ENCODE results near the gene C2orf68. TPM values are rescaled to one million over a fixed set of nuclear protein-coding genes. Genes with fewer than 3 reads are reported as not detected.
"Not testable (repeated sequence)": the region's sequence is repeated elsewhere in the genome, so short reads cannot be mapped to it uniquely, and the experiment has no call there.

C2orf68 gene, protein sequence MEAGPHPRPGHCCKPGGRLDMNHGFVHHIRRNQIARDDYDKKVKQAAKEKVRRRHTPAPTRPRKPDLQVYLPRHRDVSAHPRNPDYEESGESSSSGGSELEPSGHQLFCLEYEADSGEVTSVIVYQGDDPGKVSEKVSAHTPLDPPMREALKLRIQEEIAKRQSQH
- polyA plus RNA-seq (2013, experiment 1 of 2) = 38.7 TPM
- 33.8 TPM for polyA plus RNA-seq (2013, experiment 2 of 2)

DNA sequence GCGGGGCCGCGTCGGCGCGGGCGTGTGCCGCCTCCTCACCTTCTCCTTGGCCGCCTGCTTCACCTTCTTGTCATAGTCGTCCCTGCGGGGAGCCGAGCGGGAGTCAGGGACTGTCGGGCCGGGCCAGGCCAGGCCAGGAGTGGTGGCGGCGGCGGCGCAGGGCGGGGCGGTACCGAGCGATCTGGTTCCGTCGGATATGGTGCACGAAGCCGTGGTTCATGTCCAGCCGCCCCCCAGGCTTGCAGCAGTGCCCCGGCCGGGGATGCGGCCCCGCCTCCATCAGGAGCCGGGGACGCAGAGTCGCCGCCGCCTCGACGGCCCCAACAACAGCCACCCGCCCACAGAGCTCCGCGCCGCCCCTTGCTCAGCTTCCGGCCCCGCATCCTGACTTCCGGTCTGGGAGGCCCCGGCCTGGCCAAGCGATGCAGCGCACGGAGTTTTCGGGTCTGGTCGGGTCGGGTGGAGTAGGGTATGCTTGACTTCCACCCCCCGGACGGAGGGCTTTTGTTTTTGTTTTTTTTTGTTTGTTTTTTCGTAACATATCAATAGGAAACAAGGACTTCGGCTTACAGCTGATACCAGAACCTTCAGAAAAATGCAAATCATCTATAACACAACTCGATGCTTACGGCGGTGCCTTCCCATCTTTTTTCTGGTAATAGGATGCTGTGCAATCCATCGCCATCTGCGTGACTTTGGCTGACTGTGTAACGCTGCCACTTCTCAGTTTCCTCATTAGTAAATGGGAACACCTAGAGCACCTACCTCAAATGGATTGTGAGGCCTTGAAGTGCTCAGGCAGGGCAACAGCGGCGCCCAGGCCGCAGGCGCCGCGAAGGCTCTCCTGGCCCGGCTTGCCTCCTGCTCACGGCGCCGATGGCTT is at the start of gene C2orf68:
TSS of gene C2orf68 (minus strand) at position 362 of the 883 bp plus-strand sequence. CDS start at position 280, 82 bp downstream.
- H3K9me3 ChIP-seq (ENCODE audit: control insufficient read depth, low read length) = no peaks in the 10 kb centered on the region
- peak within 1 kb of the TSS; percentile 86 for H3K27ac ChIP-seq (ENCODE audit: low read depth, low read length, severe bottlenecking)
- peaks cover 8% of the 10 kb centered on the region for H3K4me1 ChIP-seq (ENCODE audit: control insufficient read depth, insufficient read depth, low read length, poor library complexity, severe bottlenecking)
- WGBS, 2 experiments (ENCODE audit: insufficient coverage in 2 of 2) = 13 to 21% methylated on average over 48 to 52 of the region's 73 CpGs
- H3K36me3 ChIP-seq (ENCODE audit: control insufficient read depth, insufficient read depth, low read length) = peaks cover 31% of the 10 kb centered on the region
- peak within 1 kb of the TSS; percentile 92 for H3K4me3 ChIP-seq (ENCODE audit: extremely low read depth, insufficient read depth, low read length, poor library complexity, severe bottlenecking)

DNA sequence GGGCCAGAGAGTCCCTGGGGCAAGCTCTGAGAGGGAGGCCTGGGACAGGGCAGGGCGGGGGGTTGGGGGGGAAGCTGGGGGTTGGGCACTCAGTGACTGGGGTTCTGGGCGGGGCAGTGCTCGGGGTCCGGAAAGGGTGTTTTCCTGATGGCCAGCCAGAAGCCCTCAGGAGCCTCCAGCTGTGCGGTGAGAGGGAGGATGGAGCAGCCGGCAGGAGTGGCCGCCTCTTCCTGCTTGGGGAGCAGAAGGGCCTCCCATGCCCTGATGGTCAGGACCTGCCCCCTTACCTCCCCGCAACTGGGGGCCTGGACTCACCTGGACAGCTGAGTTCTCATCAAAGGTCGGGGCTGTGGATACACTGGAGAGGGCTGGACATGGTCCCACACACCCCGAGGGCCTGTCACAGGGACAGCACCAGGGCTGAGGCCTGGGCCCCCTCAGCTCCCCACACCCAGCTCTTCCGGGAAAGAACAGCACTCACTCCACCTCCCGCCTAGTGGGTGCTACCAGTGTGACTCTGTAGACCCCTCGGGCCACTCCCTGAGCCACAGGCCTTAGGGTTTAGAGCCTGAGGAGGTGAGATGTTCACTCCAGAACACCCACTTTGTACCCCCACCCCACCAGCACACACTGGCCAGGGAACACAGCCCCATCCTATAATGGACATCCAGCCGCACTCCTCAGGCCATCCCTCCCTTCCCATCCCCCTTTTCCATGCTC is 49.4 kb upstream of the C2orf68 start:
- H3K4me1 ChIP-seq (ENCODE audit: control insufficient read depth, insufficient read depth, low read length, poor library complexity, severe bottlenecking) = peaks cover 7% of the 10 kb centered on the region
- no peak overlapping the region for H3K4me3 ChIP-seq (ENCODE audit: extremely low read depth, insufficient read depth, low read length, poor library complexity, severe bottlenecking)
- H3K36me3 ChIP-seq (ENCODE audit: control insufficient read depth, insufficient read depth, low read length) = peaks cover 18% of the 10 kb centered on the region
- H3K27ac ChIP-seq (ENCODE audit: low read depth, low read length, severe bottlenecking) = no peak overlapping the region
- no peaks in the 10 kb centered on the region for H3K9me3 ChIP-seq (ENCODE audit: control insufficient read depth, low read length)
- WGBS, 2 experiments (ENCODE audit: insufficient coverage in 2 of 2) = 79 to 95% methylated on average over 7 of the region's 14 CpGs

DNA sequence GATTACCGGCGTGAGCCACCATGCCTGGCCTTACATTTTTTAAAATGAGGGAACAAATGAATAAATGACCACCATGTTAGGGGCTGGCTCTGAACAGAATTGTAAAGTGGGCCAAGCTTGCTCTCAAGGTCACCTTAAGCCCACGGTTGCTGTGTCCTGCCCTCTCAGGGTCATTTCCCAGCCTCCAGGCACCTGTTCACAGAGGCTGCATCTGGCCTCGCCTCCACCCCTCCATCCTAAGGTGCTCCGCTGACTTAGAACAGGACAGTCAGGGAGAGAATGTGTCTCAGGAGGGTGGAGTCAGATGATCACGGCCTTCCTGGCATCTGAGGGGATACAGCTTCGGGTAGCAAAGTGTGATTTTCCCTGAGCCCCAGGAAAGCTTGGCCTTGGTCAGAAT is 48.9 kb upstream of the C2orf68 start:
- Histone ChIP-seq H3K27ac (ENCODE audit: low read depth, low read length, severe bottlenecking) (no peak overlapping the region), H3K4me1 (ENCODE audit: control insufficient read depth, insufficient read depth, low read length, poor library complexity, severe bottlenecking) (peaks cover 7% of the 10 kb centered on the region), H3K36me3 (ENCODE audit: control insufficient read depth, insufficient read depth, low read length) (peaks cover 23% of the 10 kb centered on the region), H3K9me3 (ENCODE audit: control insufficient read depth, low read length) (no peaks in the 10 kb centered on the region), H3K4me3 (ENCODE audit: extremely low read depth, insufficient read depth, low read length, poor library complexity, severe bottlenecking) (no peak overlapping the region)
- WGBS, 2 experiments (ENCODE audit: insufficient coverage in 2 of 2) = 90 to 92% methylated on average over 2 of the region's 7 CpGs

GRCh38 chr2:85660301-85660700 is 48.4 kb upstream of the C2orf68 start:
- 94 to 98% methylated on average over 8 to 10 of the region's 11 CpGs for WGBS, 2 experiments (ENCODE audit: insufficient coverage in 2 of 2)
- not testable (repeated sequence) for H3K4me3 ChIP-seq (ENCODE audit: extremely low read depth, insufficient read depth, low read length, poor library complexity, severe bottlenecking); H3K27ac ChIP-seq (ENCODE audit: low read depth, low read length, severe bottlenecking); H3K4me1 ChIP-seq (ENCODE audit: control insufficient read depth, insufficient read depth, low read length, poor library complexity, severe bottlenecking); H3K9me3 ChIP-seq (ENCODE audit: control insufficient read depth, low read length)
- H3K36me3 ChIP-seq (ENCODE audit: control insufficient read depth, insufficient read depth, low read length) = peaks cover 23% of the 10 kb centered on the region

GRCh38 chr2:85659324-85659981 is 47.6 kb upstream of the C2orf68 start:
- H3K9me3 ChIP-seq (ENCODE audit: control insufficient read depth, low read length) = no peaks in the 10 kb centered on the region
- H3K27ac ChIP-seq (ENCODE audit: low read depth, low read length, severe bottlenecking) = no peak overlapping the region
- H3K36me3 ChIP-seq (ENCODE audit: control insufficient read depth, insufficient read depth, low read length) = peaks cover 24% of the 10 kb centered on the region
- no peak overlapping the region for H3K4me3 ChIP-seq (ENCODE audit: extremely low read depth, insufficient read depth, low read length, poor library complexity, severe bottlenecking)
- WGBS, 2 experiments (ENCODE audit: insufficient coverage in 2 of 2) = 93 to 100% methylated on average over 5 to 12 of the region's 13 CpGs
- peaks cover 7% of the 10 kb centered on the region for H3K4me1 ChIP-seq (ENCODE audit: control insufficient read depth, insufficient read depth, low read length, poor library complexity, severe bottlenecking)

- H3K9me3 ChIP-seq (ENCODE audit: control insufficient read depth, low read length); H3K27ac ChIP-seq (ENCODE audit: low read depth, low read length, severe bottlenecking); H3K4me3 ChIP-seq (ENCODE audit: extremely low read depth, insufficient read depth, low read length, poor library complexity, severe bottlenecking); H3K4me1 ChIP-seq (ENCODE audit: control insufficient read depth, insufficient read depth, low read length, poor library complexity, severe bottlenecking): not testable (repeated sequence)
- 80 to 96% methylated on average over 1 to 3 of the region's 4 CpGs for WGBS, 2 experiments (ENCODE audit: insufficient coverage in 2 of 2)
- H3K36me3 ChIP-seq (ENCODE audit: control insufficient read depth, insufficient read depth, low read length) = peaks cover 45% of the 10 kb centered on the region
Observed at GRCh38 chr2:85657399-85657798, 45.5 kb upstream of the C2orf68 start.

DNA sequence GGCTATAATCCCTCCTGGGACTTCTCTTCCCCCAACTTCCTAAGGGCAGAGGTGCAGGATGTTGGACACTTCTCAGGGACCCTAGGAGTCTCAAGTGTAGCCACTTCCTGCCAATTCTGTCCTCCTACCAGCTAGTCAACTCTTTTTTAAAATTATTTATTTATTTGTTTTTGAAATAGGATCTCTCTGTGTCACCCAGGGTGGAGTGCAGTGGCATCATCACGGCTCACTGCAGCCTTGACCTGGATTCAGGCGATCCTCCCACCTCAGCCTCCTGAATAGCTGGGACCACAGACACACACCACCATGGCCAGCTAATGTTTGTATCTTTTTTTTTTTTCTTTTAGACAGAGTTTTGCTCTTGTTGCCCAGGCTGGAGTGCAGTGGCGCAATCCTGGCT is 44.6 kb upstream of the C2orf68 start:
- no peaks in the 10 kb centered on the region for H3K9me3 ChIP-seq (ENCODE audit: control insufficient read depth, low read length)
- peaks cover 52% of the 10 kb centered on the region for H3K36me3 ChIP-seq (ENCODE audit: control insufficient read depth, insufficient read depth, low read length)
- H3K4me1 ChIP-seq (ENCODE audit: control insufficient read depth, insufficient read depth, low read length, poor library complexity, severe bottlenecking) = no peaks in the 10 kb centered on the region
- 93 to 100% methylated on average over 2 of the region's 3 CpGs for WGBS, 2 experiments (ENCODE audit: insufficient coverage in 2 of 2)
- H3K4me3 ChIP-seq (ENCODE audit: extremely low read depth, insufficient read depth, low read length, poor library complexity, severe bottlenecking) = no peak overlapping the region
- H3K27ac ChIP-seq (ENCODE audit: low read depth, low read length, severe bottlenecking) = no peak overlapping the region

DNA sequence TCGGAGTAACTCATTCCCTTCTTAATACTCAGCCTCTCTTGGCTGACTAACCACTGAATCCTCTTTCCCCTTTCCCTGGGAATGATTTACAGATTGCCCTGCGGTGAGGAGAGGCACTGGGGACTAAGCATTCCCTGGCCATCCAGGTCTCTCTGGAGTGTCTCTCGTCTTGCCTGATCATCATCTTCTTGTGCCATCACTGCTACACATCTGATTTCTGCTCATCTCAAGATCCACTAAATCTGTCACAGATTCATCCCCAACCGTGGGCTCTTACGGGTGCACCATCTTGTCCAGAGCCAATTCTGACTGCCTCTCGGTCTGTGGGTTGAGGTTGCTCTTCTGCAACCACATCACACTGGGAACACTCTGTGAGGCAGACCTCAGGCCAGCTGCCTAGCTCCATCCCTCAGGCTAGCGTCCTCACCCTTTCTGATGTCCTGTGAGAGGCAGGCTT is 44.1 kb upstream of the C2orf68 start:
- Histone ChIP-seq H3K36me3 (ENCODE audit: control insufficient read depth, insufficient read depth, low read length) (peaks cover 57% of the 10 kb centered on the region), H3K27ac (ENCODE audit: low read depth, low read length, severe bottlenecking) (no peak overlapping the region), H3K4me3 (ENCODE audit: extremely low read depth, insufficient read depth, low read length, poor library complexity, severe bottlenecking) (no peak overlapping the region), H3K4me1 (ENCODE audit: control insufficient read depth, insufficient read depth, low read length, poor library complexity, severe bottlenecking) (no peaks in the 10 kb centered on the region), H3K9me3 (ENCODE audit: control insufficient read depth, low read length) (no peaks in the 10 kb centered on the region)
- 94 to 96% methylated on average over 6 of the region's 7 CpGs for whole genome bisulfite sequencing, 2 experiments (ENCODE audit: insufficient coverage in 2 of 2)

GRCh38 chr2:85653996-85654395 is 42.1 kb upstream of the C2orf68 start:
- WGBS, 2 experiments (ENCODE audit: insufficient coverage in 2 of 2) = 88 to 89% methylated on average over 2 of the region's 3 CpGs
- Histone ChIP-seq H3K9me3 (ENCODE audit: control insufficient read depth, low read length) (no peaks in the 10 kb centered on the region), H3K4me1 (ENCODE audit: control insufficient read depth, insufficient read depth, low read length, poor library complexity, severe bottlenecking) (no peaks in the 10 kb centered on the region), H3K36me3 (ENCODE audit: control insufficient read depth, insufficient read depth, low read length) (peaks cover 70% of the 10 kb centered on the region), H3K27ac (ENCODE audit: low read depth, low read length, severe bottlenecking) (no peak overlapping the region), H3K4me3 (ENCODE audit: extremely low read depth, insufficient read depth, low read length, poor library complexity, severe bottlenecking) (no peak overlapping the region)

DNA sequence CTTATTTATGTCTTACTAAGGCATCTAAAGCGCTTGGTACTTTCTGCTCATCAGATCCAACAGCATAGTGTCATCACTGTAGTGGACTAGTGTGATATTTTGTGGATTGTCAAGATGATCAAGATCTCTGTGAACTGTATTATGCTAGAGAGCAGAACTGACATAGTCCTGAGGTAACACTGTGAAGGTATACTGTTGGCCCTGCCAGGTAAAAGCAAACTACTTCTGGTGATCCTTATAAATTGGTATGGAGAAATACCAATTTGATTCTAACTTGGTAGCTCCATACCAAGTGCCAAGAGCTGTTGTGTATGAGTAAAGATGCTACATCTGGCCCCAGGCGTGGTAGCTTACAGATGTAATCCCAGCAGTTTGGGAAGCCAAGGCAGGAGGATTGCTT is 40.2 kb upstream of the C2orf68 start:
- Histone ChIP-seq H3K4me3 (ENCODE audit: extremely low read depth, insufficient read depth, low read length, poor library complexity, severe bottlenecking) (no peak overlapping the region), H3K36me3 (ENCODE audit: control insufficient read depth, insufficient read depth, low read length) (peaks cover 80% of the 10 kb centered on the region), H3K9me3 (ENCODE audit: control insufficient read depth, low read length) (no peaks in the 10 kb centered on the region), H3K27ac (ENCODE audit: low read depth, low read length, severe bottlenecking) (no peak overlapping the region), H3K4me1 (ENCODE audit: control insufficient read depth, insufficient read depth, low read length, poor library complexity, severe bottlenecking) (no peaks in the 10 kb centered on the region)
- WGBS, 2 experiments (ENCODE audit: insufficient coverage in 2 of 2) = 100% methylated on average over 1 to 2 of the region's 2 CpGs
